Ovary (tissue), 9 donors: ENCODE measurements around the gene MEIS1. TPM values are rescaled to one million over a fixed set of nuclear protein-coding genes. Genes with fewer than 3 reads are reported as not detected.

Source experiments
- DNase-seq, 5 donors: peaks; one replicate each; pipeline ENCODE4 v3.0.0-alpha.2; 2019 to 2020
- H3K27ac ChIP-seq, 2 donors: fragments of 200-600 bp; one replicate each; pipeline versions ENCODE4 v1.5.1 to v1.8.0; 2019 to 2022
- H3K27me3 ChIP-seq: fragments of 200-600 bp; one replicate; pipeline ENCODE4 v1.8.0; 2022
- H3K36me3 ChIP-seq: fragments of 200-600 bp; sonication (generic); one replicate; pipeline ENCODE4 v1.5.1; 2019
- H3K4me1 ChIP-seq: one replicate; pipeline ENCODE4 v1.8.1; 2013; ENCODE audit warnings: mild to moderate bottlenecking, moderate library complexity; ENCODE audit not compliant: insufficient read depth
- H3K4me3 ChIP-seq: fragments of 200-600 bp; sonication (generic); one replicate; pipeline ENCODE4 v1.5.1; 2017
- H3K9me3 ChIP-seq, 2 donors: fragments of 200-600 bp in 1 of 2; sonication (generic) in 1 of 2; one replicate each; pipeline versions ENCODE4 v1.5.1 to v1.8.1; 2013 to 2019; ENCODE audit warnings: mild to moderate bottlenecking in 1 of 2, moderate library complexity in 1 of 2
- CTCF ChIP-seq, 3 donors: fragments of 450-650 bp in 2 of 3; fragments of 200-600 bp in 1 of 3; IDR thresholded peaks; one replicate each; pipeline versions ENCODE4 v1.5.1 to v1.8.0; 2016 to 2022; ENCODE audit warnings: antibody characterized with exemption in 3 of 3, mild to moderate bottlenecking in 1 of 3
- EP300 ChIP-seq: sonication (generic); formaldehyde crosslinking; IDR thresholded peaks from one replicate; pipeline ENCODE4 v1.6.1; 2017; ENCODE audit warnings: antibody characterized with exemption
- POLR2A ChIP-seq: fragments of 450-650 bp; IDR thresholded peaks from one replicate; pipeline ENCODE4 v1.6.1; 2017; ENCODE audit warnings: antibody characterized with exemption, mild to moderate bottlenecking, moderate library complexity
- WGBS, 3 donors: extraction: QIAGEN DNeasy Blood & Tissue Kit in 1 of 3; methylation state at CpG; one replicate each; pipeline versions ENCODE4 v1.1.5 to v1.1.7; 2013 to 2017; 5-methylcytosine and 5-hydroxymethylcytosine counted together
- intact Hi-C, 4 donors: fragments of 100-400 bp; cut with DNase I; formaldehyde crosslinking; loops; one replicate each; pipeline versions ENCODE4 v1.11.0 to v1.15.1; 2022 to 2023
- polyA plus RNA-seq, 2 donors: library from polyadenylated mRNA; stranded (reverse); fragments of 200-250 nt in 1 of 2; fragments of 350-450 nt in 1 of 2; fragmentation: Illumina TruSeq in 1 of 2; extraction: RNeasy Lipid Tissue Mini Kit (QIAGEN cat#74804) in 1 of 2; gene quantifications; one replicate each; pipeline ENCODE4 v1.2.3, GENCODE V29; 2013 to 2014
- total RNA-seq, 7 donors: library from RNA; depleted of rRNA in 2 of 7; stranded (reverse); fragments of >200 nt in 2 of 7; fragmentation: NEBNext Ultra II Directional in 3 of 7; extraction: Animal tissue kit (Norgen Biotek cat#: 25700) in 3 of 7; gene quantifications; one replicate each; pipeline versions ENCODE4 v1.1.0 to v1.2.4, GENCODE V29; 2016 to 2023
- donor health status: DM: no; HTN: no; CAD: no; lungs with moderate emphysema.
- donor health status: DM: no; HTN: no; CAD: no.
- donor health status: Bipolar disorder and iron deficiency.
- donor health status: DM: yes; HTN: yes; CAD: no.
- donor health status: DM: no; HTN: no; CAD: no.
- donor health status: DM: yes; HTN: yes; CAD: no.

MEIS1 gene
- total and polyA plus RNA-seq, 9 donors, result 19.4 to 163 (median 80.4) TPM

- no peak for DNase-seq
- intact Hi-C loops, result no loop called here
- no peaks in the 10 kb centered on the region for H3K27me3 ChIP-seq
- H3K4me3 ChIP-seq, result no peak overlapping the region
- no peaks in the 10 kb centered on the region for H3K4me1 ChIP-seq
- WGBS, 3 donors, result 38 to 58% (median 49%) methylated on average over 3 of the region's 3 CpGs
- H3K36me3 ChIP-seq, result no peaks in the 10 kb centered on the region
- no peak for TF ChIP-seq POLR2A
- TF ChIP-seq CTCF (IDR thresholded peaks at IDR 0.05), result no peak
- no peak for TF ChIP-seq EP300
- no peaks in the 10 kb centered on the region for H3K9me3 ChIP-seq
- H3K27ac ChIP-seq, result no peak overlapping the region
Observed at GRCh38 chr2:66561645-66562303, 126.8 kb downstream of the MEIS1 start.

- TF ChIP-seq EP300, result no peak
- TF ChIP-seq POLR2A, result no peak
- TF ChIP-seq CTCF (IDR thresholded peaks at IDR 0.05), result no peak
- intact Hi-C loops, result no loop called here
- Histone ChIP-seq H3K9me3 (no peaks in the 10 kb centered on the region), H3K4me1 (no peaks in the 10 kb centered on the region), H3K27ac (no peak overlapping the region), H3K27me3 (no peaks in the 10 kb centered on the region), H3K4me3 (no peak overlapping the region), H3K36me3 (no peaks in the 10 kb centered on the region)
- no peak for DNase-seq
- WGBS, 3 donors, result 27 to 72% (median 70%) methylated on average over 1 of the region's 1 CpG
Observed at GRCh38 chr2:66562304-66562685, 127.4 kb downstream of the MEIS1 start.

GRCh38 chr2:66563473-66563872 is 128.5 kb downstream of the MEIS1 start:
- Histone ChIP-seq H3K27ac (no peak overlapping the region), H3K4me3 (no peak overlapping the region), H3K4me1 (no peaks in the 10 kb centered on the region), H3K9me3 (no peaks in the 10 kb centered on the region), H3K36me3 (no peaks in the 10 kb centered on the region), H3K27me3 (no peaks in the 10 kb centered on the region)
- DNase-seq, result no peak
- 22 to 48% (median 44%) methylated on average over 1 of the region's 1 CpG for WGBS, 3 donors
- intact Hi-C loops, result no loop called here
- no peak for TF ChIP-seq CTCF (IDR thresholded peaks at IDR 0.05)

- Histone ChIP-seq H3K36me3 (no peaks in the 10 kb centered on the region), H3K9me3 (no peaks in the 10 kb centered on the region), H3K4me1 (peaks cover 2% of the 10 kb centered on the region), H3K27me3 (no peaks in the 10 kb centered on the region), H3K27ac (no peak overlapping the region), H3K4me3 (no peak overlapping the region)
- DNase-seq, result no peak
- intact Hi-C loops, result no loop called here
- WGBS, 3 donors, result 36 to 54% (median 50%) methylated on average over 1 of the region's 1 CpG
- TF ChIP-seq CTCF (IDR thresholded peaks at IDR 0.05) (no peak), EP300 (no peak), POLR2A (no peak)
Observed at GRCh38 chr2:66565291-66565690, 130.4 kb downstream of the MEIS1 start.
